H4 (cell line): ENCODE results near the gene MYBPC1. TPM values are rescaled to one million over a fixed set of nuclear protein-coding genes. Genes with fewer than 3 reads are reported as not detected.

Experiments
- DNase-seq: peaks from one replicate; pipeline ENCODE4 v3.0.0-alpha.2; 2015; ENCODE audit warnings: low spot score
- total RNA-seq: library from RNA; depleted of rRNA; stranded (reverse); fragments of >200 nt; shearing (Covaris generic); gene quantifications from 2 replicates; pipeline ENCODE4 v1.2.3, GENCODE V29; 2014

Gene MYBPC1
- total RNA-seq, 1 experiment from 2014 or later: not detected

DNA sequence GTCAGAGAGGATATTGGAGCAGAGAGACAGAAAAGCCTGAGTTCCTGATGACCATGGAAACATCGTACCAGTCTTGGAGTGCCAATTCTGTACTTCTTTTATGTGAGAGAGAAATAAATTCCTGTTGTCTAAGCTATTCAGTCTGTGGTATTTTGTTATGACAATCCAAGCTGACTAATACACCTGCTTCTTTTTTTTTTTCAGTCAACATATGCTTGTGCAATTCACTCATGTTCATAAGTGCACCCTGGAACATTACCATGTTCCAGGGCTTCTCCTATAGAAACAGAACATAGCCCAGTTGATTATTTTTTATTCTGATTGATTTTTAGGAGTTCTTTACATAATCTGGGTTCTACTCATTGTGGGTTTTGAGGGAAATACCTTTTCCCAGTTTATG, 100.9 kb downstream of the MYBPC1 start:
- no peak for DNase-seq

DNA sequence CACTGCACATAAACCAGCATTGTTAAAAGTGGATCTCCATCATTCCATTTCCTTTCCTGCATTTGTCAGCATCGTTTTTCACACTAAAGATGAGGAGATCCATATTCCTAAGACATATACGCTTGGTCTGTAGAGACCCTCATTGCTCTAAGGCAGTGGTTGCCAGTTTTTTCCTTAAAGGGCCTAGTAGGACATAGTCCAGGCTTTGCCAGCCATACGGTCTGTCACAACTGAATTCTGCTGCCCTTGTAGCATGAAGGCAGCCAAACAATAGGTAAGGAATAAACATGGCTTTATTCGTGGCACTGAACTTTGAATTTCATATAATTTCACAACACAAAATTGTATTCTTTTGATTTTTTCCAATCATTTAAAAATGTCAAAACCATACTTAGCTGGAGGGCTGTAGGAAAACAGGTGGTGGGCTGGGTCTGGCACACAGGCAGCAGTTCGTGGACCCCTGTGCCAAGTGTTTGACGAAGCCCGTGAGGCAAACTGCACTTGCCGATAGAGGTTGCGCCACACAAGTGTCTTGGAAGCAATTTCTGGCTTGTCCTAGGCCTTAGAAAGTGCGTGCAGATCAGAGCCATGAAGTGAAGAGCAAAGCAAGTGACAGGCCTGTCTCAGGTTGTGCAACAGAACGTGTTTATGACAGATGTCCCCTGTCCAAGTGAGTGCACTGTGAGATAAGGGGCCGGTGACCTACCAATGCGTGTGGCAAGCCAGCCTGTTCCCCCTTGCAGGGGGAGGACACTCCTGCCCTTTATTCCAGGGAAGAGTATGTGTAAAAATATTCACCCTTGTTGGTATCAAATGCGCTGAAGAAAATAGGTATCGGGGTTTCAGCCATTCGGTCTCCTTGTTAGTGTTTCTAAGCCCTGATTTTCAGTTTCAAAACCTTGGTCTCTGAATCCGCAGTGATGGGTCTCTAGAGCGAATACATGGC, 101.8 kb downstream of the MYBPC1 start:
- no peak for DNase-seq

DNA sequence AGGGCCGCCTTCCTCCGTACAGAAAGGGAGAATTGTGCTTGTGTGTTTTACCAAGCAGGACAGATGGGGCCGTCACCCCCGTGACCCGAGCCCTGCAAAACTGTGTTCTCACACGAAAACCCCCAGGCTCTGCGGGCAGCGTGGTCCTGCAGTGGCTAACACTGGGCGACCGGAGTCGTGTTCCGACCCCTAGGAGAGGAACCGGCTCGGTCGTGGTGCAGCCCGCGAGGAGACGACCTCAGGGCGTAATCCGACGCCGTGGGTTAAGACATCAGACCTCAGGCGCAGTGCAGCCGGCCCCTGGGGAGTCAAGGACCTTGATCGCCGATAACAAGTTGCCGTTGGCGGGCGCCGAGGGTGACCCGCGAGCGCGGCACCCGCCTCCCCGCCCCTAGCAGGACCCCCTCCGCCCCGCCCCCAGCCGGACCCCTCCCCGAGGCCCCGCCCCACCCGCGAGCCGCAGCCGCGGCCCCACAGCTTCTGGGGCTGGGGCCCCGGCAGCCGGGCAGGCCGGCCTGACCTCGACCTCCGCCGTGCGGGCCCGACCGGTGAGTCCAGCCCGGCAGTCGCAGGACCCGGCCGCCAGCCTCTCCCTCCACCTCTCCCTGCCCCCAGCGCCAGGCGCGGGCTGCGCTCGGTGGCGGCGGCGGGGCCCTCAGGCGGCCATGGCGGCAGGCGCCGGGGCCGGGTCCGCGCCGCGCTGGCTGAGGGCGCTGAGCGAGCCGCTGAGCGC, 102.6 kb downstream of the MYBPC1 start, which contains the start of gene CHPT1:
Gene CHPT1, plus strand, starts transcription at position 444 of the 733 bp plus-strand sequence. Its CDS starts 222 bp downstream, at position 666.
- no peak for DNase-seq

DNA sequence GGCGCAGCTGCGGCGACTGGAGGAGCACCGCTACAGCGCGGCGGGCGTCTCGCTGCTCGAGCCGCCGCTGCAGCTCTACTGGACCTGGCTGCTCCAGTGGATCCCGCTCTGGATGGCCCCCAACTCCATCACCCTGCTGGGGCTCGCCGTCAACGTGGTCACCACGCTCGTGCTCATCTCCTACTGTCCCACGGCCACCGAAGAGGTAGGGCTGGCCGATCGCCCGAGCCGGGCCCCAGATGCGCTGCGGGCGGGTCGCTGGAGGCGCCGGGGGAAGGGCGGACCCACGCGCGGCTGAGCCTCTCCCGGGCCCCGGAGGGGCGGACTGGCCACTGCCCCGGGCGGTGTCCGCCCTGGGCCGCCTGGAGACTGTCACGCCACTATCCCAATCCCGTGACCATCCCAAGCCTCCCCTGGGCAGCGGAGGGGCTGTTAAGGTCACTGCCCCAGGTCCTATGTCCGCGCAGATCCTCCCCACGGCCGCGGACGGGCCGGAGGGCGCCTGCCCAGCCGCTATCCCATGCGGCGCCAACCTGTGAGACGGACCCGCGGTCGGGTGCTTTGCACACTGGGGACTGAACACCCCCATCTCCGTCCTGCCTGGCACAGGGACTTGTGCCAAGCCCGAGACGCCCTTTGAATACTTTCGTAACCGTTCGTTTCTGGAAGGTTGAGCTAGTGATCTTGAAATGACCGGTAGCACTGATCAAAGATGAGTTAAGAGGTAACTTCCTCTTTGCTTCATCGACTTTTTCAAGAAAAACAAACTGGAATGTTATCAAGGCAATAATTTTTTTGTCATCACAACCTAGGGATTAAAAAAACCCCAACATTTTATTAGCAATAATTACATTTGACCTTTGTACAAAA, 103.4 kb downstream of the MYBPC1 start:
- DNase-seq: no peak

DNA sequence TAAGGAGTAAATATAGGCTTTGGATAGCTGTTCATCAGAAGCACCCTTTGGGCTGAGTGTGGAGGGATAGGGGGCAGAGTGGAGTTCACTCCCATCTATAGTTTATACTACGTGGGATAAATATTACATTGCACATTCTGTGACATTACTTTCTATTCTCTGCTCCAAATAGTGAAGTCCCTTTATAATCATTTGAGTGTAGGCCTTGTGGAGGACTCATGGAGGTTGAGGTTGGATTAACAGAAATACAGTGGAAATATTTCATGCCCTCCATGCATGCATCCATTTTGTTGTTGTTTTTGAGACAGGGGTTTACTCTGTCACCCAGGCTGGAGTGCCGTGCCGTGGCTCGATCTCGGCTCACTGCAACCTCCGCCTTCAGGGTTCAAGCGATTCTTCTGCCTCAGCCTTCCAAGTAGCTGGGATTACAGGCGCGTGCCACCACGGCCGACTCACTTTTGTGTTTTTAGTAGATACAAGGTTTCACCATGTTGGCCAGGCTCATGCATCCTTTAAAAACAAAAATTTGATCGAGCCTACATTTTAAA, 104.1 kb downstream of the MYBPC1 start:
- DNase-seq: no peak

DNA sequence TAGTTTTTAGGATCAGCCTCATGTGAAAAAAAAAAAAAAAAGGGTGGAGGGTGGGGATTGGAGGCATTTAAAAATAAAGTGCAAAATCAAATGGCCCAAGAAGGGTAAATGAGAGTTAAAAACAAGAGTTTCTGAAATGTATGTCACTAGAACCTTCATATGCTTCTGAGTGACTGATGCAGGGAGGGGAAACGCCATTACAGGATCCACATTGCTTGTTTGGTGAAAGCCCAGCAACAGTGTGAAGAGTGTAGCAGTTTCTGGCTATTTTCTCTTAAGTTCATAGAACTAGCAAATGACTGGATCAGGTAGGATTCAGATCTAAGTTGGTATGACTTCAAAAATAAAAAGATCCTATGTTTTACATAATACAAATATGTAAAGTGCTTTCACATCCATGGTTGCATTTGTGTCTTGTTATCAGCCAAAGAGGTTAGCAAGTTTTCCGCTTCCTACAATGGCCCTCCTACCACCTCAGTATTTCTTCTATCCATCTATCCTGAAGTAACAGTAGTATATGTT, 105.6 kb downstream of the MYBPC1 start:
- no peak for DNase-seq

DNA sequence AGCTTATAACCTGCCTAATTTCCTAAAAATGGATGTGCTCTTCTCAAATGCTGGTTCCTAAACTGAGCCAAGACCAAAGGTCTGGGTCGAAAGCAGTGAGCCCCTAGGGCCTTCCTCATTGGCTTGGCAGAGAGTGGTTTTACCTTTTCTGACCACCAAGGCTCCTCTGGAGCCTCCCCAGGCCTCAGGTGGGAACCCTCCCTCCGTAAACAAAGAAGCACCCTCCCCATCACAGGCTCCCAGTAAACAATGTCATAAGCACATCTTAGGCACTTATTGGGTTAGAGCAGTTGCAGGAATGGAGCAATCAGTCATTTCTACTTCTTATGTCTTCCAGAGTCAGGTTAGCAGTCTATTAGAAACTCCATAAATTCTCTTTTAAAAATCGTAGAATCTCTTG, 108.7 kb downstream of the MYBPC1 start:
- no peak for DNase-seq

DNA sequence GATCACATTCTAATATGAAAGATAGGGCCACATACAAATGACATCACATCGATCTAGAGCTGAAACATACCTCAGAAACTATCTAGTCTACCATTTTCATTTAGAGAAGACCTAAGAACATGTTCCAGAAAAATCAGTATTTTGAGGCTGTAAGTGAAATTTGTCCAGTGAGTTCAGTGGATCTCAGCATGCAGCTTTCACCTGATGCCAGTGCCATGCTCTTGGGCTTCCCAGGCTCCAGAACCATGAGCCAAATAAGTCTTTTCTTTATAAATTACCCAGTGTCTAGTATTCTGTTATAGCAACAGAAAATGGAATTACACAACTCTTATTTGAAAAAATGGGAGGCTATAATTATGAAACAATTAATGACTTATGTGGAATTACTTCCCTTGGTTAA, 111.6 kb downstream of the MYBPC1 start:
- DNase-seq: no peak

DNA sequence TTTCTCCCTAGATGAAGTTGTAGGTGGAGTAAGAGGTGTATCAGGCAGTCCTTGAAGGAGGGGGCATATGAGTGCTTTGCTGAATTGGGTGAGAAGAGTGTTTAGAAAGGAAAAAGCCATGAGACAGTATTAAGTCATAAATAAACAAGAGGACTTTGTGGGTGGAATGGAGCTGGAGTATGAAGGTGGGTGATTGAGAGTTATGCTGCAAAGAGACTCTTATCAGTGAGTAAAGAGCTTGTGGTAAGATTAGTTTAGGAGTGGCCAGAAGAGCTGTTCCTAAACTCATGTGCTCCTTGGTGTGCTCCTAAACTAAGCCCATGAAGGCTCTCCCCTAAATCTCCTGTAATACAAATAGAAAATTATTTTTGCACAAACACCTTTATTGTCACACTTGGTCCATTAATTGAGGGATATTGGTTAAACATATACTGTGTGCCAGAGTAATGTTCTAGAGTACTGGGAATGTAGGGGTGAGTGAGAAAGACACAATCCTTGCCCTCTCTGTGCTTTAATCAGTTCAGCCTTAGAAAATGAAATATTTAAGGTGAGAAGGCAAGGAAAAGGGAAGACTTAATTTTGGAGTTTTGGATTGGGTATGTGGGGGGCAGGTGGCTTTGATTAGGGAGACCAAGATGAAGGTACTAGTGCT, 112.5 kb downstream of the MYBPC1 start:
- DNase-seq: peak; percentile 16

DNA sequence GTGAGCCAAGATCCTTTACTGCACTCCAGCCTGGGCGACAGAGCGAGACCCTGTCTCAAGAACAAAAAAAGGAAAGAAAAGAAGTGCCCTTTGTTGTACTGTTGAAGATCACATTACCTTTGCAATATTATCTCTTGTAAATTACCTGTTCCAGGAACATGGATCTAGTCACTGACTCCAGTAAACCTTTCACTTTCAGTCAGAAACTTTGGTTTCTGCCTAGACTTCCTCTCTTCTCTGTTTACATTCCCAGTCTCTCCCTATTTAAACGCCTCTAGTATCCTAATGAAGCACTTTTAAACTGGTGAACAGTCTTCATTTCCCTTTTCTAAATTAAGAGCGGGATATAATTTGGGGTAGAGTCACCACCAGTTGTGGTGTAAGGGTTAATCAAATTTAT, 115.5 kb downstream of the MYBPC1 start:
- DNase-seq: no peak

DNA sequence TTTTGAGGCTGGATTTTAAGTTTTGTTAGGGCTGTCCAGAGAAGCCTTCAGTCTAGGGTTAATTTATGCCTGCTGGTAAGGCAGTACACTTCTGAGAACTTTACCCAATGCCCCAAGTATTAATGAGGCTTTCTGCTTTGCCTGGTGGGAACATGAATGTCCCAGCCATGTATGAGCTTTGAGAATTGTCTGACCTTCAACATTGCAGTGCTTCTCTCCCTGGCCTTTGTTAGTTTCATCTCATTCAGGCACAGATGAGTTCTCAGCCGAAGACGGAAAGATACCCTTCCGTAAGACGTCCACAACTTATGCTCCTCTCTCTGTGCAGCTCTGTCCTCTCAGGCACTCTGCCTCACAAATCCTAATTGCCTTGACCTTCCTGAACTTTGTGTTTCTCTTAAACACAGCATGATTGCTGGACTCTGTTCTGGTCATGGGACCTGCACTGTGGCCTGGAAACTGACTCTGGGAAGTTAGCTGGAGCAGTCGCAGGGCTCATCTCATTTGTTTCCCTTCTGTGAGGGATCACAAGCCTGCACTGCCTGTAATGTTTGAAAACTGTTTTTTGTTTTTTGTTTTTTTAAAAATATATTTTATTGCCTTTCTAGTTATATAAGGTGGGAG, 118.4 kb downstream of the MYBPC1 start:
- no peak for DNase-seq

DNA sequence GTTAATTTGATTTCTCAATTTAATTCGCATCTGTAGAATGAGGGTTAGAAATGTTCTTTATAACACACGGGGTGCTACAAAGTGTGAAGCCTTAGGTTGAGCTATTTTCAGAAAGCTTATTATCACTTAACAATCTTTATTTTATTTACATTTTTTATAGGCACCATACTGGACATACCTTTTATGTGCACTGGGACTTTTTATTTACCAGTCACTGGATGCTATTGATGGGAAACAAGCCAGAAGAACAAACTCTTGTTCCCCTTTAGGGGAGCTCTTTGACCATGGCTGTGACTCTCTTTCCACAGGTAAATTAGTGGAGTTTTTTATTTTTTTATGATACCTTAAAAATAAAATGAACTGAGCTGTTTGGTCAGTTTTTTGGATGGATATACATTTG, 119.2 kb downstream of the MYBPC1 start:
- no peak for DNase-seq

DNA sequence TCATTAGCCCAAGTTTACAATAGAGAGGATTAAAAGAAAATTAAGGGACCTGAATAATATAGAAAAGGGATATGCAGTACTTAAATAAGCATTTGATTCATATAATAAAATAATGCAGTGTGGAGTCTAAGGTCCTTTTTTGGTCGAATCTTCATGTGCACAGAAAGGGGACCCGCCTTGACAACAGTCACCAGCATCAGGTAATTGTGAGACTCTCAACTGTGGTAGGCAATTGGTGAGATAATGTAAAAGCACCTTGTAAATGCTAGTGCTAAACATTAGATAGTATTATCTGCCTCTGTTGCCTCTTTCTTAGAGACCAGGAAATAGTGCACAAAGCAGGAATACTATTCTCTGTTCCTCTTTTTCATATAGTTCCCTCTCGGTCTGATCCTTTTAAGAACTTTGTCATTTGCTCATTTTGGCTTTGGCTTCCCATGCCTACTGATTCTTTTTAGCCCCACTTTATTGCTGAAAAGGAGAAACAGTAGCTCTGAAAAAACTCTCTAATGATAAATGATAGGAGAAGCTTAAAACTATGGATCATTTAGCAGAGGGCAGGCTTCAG, 120.2 kb downstream of the MYBPC1 start:
- no peak for DNase-seq

DNA sequence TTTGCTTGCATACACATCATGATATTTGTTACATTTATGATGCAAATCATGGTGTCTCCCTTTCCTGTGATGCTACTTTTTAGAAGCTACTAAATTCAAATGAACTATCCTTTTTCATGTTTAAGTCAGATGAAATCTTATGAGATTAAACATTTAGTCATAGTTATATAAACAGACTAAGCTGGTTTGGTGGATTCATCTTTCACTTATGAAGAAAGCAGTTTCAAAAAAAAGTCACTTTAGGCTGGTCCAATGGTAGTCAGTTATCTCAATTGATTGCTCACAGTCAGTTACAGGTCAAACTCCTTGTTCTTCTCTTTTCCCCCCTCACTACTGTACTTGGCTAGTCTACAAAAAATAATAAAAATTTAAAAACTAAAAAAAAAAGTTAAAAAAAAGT, 124.8 kb downstream of the MYBPC1 start:
- DNase-seq: no peak

DNA sequence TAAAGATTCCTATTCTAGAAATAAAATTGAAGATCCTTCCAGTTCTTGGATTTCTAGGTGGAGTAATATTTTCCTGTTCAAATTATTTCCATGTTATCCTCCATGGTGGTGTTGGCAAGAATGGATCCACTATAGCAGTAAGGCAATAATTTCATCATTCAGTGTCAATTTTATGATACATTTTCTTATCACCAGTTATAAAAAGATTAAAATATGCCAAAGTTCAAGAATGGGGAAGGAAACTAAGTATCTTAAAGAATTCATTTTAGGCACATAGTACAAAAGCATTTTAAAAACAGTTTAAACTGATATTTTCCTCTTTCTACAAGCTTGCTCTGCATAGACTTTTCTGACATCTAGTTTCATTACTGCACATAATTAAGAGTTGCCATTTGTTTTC, 125.3 kb downstream of the MYBPC1 start:
- no peak for DNase-seq

DNA sequence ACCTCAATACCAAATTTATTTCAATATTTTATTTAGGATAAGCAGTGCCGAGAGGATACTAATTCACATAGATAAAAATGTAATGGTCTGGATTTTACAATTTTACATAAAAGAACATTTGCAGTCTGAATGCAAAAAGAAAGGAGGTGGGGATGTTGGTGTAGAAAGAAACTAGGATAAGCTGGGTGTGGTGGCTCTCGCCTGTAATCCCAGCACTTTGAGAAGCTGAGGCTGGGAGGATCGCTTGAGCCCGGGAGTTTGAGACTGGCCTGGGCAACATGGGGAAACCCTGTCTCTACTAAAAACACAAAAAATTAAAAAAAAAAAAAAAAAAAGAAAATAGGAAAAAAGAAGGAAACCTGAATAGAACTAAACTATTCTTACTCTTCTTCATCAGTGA, 127.6 kb downstream of the MYBPC1 start:
- DNase-seq: no peak

DNA sequence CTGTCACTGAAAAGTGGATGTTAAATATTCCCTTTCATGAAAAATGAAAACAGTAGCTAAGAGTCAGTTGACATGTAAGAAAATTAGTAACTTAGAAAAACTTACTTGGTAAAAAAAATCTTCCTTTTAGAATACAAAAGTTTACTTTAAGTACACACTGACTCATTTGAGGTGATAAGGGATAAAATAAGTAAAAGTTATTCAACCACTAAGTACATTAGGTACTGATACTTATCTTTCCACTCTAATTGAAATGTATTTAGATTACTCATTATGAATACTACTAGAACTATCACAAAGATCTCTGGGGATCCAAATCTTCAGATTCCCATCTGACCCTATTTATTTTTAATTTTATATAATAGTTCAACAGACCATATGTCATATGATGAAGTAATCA, 132.3 kb downstream of the MYBPC1 start:
- DNase-seq: no peak

DNA sequence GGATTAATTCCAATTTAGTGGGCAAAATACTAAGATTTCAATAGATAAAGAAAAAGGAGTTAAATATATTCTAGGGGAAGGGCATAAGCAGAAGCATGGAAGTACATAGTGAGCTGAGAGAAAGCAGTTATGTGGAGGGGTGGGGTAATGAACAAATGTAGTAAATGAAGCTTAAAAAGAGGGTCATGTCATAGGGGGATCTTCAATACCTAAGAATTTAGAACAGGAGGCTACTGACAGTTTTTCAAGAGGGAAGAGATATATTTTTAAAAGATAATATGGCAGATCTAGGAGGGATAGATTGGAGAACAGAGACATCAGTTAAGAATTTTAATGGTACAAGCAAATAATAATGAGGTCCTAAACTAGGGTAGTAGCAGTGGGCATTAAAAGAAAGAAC, 135.1 kb downstream of the MYBPC1 start:
- no peak for DNase-seq

DNA sequence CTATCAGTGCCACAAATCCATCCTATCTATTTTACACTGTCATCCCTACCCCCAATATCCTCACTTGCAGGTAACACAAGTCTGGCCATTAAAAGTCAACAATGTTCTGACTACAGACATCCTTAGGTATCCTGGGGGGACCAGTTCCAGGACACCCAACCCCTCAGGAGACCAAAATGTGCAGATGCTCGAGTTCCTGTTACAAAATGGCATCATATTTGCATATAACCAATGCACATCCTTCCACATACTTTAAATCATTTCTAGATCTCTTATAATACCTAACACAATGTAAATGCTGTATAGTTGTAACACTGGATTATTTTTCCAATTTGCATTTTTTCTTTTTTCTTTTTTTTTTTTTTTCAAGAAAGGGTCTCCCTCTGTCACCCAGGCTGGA, 137.5 kb downstream of the MYBPC1 start:
- DNase-seq: no peak

DNA sequence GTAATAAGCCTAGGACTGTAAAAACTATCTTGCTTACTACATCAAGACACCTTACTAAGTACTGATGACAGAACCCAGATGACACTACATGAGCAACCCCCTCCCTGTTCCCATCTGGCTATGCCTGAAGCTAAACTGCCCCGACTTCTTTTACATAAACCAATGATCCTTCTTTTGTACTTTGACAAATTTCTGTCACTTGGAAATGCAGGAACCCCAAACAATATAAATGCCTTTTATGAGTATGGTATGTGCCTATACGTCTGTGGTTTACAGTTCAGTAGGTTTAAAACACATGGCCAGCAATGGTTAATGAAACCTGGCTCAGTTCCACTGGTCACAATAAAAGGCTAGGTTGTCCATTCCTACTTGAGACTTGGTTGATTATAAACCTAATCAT, 138.4 kb downstream of the MYBPC1 start:
- no peak for DNase-seq
